Choroid plexus epithelial cell (primary cell): Measurements from ENCODE around the gene APC.
A peak's percentile ranks its signal among the peaks of the same experiment; 100 is the strongest.

ENCODE experiments used
- DNase-seq: peaks from one replicate; pipeline ENCODE4 v3.0.0-alpha.2; 2010; ENCODE audit warnings: low read depth
- H3K4me3 ChIP-seq: 2 replicates; pipeline ENCODE4 v1.5.1; 2011; ENCODE audit warnings: low read depth, mild to moderate bottlenecking, control low read depth, low read length, moderate library complexity
- CTCF ChIP-seq: conservative IDR thresholded peaks from 2 replicates; pipeline ENCODE4 v1.5.1; 2011; ENCODE audit warnings: low read depth, mild to moderate bottlenecking, control low read depth, inconsistent platforms, low read length, moderate library complexity

Gene APC

GRCh38 chr5:112860929-112861637 lies 123.4 kb downstream of the APC start, which contains the start of gene SRP19:
TSS of gene SRP19 (plus strand) at chr5:112861287. CDS start at chr5:112861377, 90 bp downstream.
- peak within 1 kb of the TSS; percentile 94 for H3K4me3 ChIP-seq
- DNase-seq = peak; percentile 99
- TF ChIP-seq CTCF = peak; percentile 5

- DNase-seq = no peak
- no peak for TF ChIP-seq CTCF
- peak overlapping the region; percentile 94 for H3K4me3 ChIP-seq
These were observed 123.9 kb downstream of the APC start for GRCh38 chr5:112861638-112861985.

- no peak for TF ChIP-seq CTCF
These were observed 124.4 kb downstream of the APC start for GRCh38 chr5:112862085-112862484.

GRCh38 chr5:112863549-112863948 lies 125.9 kb downstream of the APC start:
- H3K4me3 ChIP-seq = no peak overlapping the region
- no peak for TF ChIP-seq CTCF
- no peak for DNase-seq

More at GRCh38 chr5:112862085-112862484, 124.4 kb downstream of the APC start:
- peak overlapping the region; percentile 94 for H3K4me3 ChIP-seq
- no peak for DNase-seq

- DNase-seq = peak; percentile 55
- no peak for TF ChIP-seq CTCF
- H3K4me3 ChIP-seq = no peak overlapping the region
These were observed 127.4 kb downstream of the APC start for GRCh38 chr5:112865128-112865527.

GRCh38 chr5:112866739-112867138 lies 129.1 kb downstream of the APC start:
- no peak for TF ChIP-seq CTCF
- no peak for DNase-seq
- H3K4me3 ChIP-seq = no peak overlapping the region

- no peak overlapping the region for H3K4me3 ChIP-seq
- no peak for DNase-seq
- no peak for TF ChIP-seq CTCF
These were observed 129.7 kb downstream of the APC start for GRCh38 chr5:112867411-112867810.
